Endodermal cell (in vitro differentiated cells): Measurements from ENCODE around the gene NRP1. TPM values are rescaled to one million over a fixed set of nuclear protein-coding genes. Genes with fewer than 3 reads are reported as not detected.

Experiments
- DNase-seq: peaks from one replicate; pipeline ENCODE4 v3.0.0-alpha.2; 2017
- H3K27ac ChIP-seq: 2 replicates; pipeline ENCODE4 v1.5.1; 2013; ENCODE audit warnings: mild to moderate bottlenecking, low read depth, low read length, moderate library complexity
- H3K27me3 ChIP-seq: 2 replicates; pipeline ENCODE4 v1.6.1; 2013; ENCODE audit warnings: mild to moderate bottlenecking, low read length, moderate library complexity; ENCODE audit not compliant: insufficient read depth, control insufficient read depth, poor library complexity, severe bottlenecking
- H3K36me3 ChIP-seq: 2 replicates; pipeline ENCODE4 v1.7.0; 2013; ENCODE audit warnings: mild to moderate bottlenecking, low read length, moderate library complexity; ENCODE audit not compliant: control insufficient read depth, insufficient read depth
- H3K4me1 ChIP-seq: one replicate; pipeline ENCODE4 v1.7.0; 2013; ENCODE audit warnings: low read length; ENCODE audit not compliant: control insufficient read depth, insufficient read depth
- H3K4me3 ChIP-seq: 2 replicates; pipeline ENCODE4 v1.5.1; 2013; ENCODE audit warnings: mild to moderate bottlenecking, low read length, moderate library complexity
- H3K9ac ChIP-seq: 2 replicates; pipeline ENCODE4 v1.6.1; 2013; ENCODE audit warnings: mild to moderate bottlenecking, low read length, moderate library complexity; ENCODE audit not compliant: poor library complexity, severe bottlenecking; ENCODE audit errors: extremely low read depth
- H3K9me3 ChIP-seq: 2 replicates; pipeline ENCODE4 v1.6.1; 2013; ENCODE audit warnings: mild to moderate bottlenecking, low read length, moderate library complexity; ENCODE audit not compliant: control insufficient read depth
- H3K27ac Mint-ChIP-seq: 2 replicates; pipeline ENCODE4 v1.8.0; 2020; ENCODE audit warnings: mixed read lengths
- H3K27me3 Mint-ChIP-seq: 2 replicates; pipeline ENCODE4 v1.8.0; 2021; ENCODE audit warnings: mild to moderate bottlenecking, mixed read lengths; ENCODE audit not compliant: insufficient read depth
- H3K36me3 Mint-ChIP-seq: 2 replicates; pipeline ENCODE4 v1.8.0; 2020; ENCODE audit warnings: low read depth, mixed read lengths
- H3K4me1 Mint-ChIP-seq: 2 replicates; pipeline ENCODE4 v1.8.0; 2020; ENCODE audit warnings: mixed read lengths
- H3K4me3 Mint-ChIP-seq: 2 replicates; pipeline ENCODE4 v1.8.0; 2020; ENCODE audit warnings: mild to moderate bottlenecking, moderate library complexity, mixed read lengths
- H3K9me3 Mint-ChIP-seq: 2 replicates; pipeline ENCODE4 v1.8.0; 2020; ENCODE audit warnings: mild to moderate bottlenecking, mixed read lengths
- CTCF ChIP-seq: fragments of 200-600 bp; sonication (generic); conservative IDR thresholded peaks from 2 replicates; pipeline ENCODE4 v1.5.0; 2021; ENCODE audit warnings: antibody characterized with exemption, mild to moderate bottlenecking
- WGBS, 2 experiments: methylation state at CpG; one replicate each; pipeline versions ENCODE4 v1.1.5 to v1.1.7; 2013; ENCODE audit warnings: missing lambda C conversion rate in 2 of 2, mixed read lengths in 1 of 2; ENCODE audit not compliant: insufficient coverage in 1 of 2, insufficient read length in 1 of 2; 5-methylcytosine and 5-hydroxymethylcytosine counted together
- total RNA-seq, 2 donors: library from RNA; stranded (reverse); fragmentation: NEBNext Ultra II Directional in 1 of 2; extraction: Animal tissue kit (Norgen Biotek cat#: 25700) in 1 of 2; gene quantifications; 2 replicates in 1 of 2; 3 replicates in 1 of 2; pipeline ENCODE4 v1.2.1, GENCODE V29; 2021

The NRP1 gene
- total RNA-seq, 2 donors from 2014 or later = 20.7 to 30.6 TPM

- Mint-ChIP-seq H3K36me3 (peaks cover 2% of the 10 kb centered on the region), H3K4me1 (peaks cover 62% of the 10 kb centered on the region), H3K27me3 (no peaks in the 10 kb centered on the region), H3K27ac (peak overlapping the region; percentile 69), H3K4me3 (no peak overlapping the region), H3K9me3 (no peaks in the 10 kb centered on the region)
- Histone ChIP-seq H3K4me3 (no peak overlapping the region), H3K27ac (peak overlapping the region; percentile 27), H3K27me3 (no peaks in the 10 kb centered on the region), H3K36me3 (peaks cover 29% of the 10 kb centered on the region), H3K9ac (no peak overlapping the region), H3K4me1 (peaks cover 25% of the 10 kb centered on the region), H3K9me3 (no peaks in the 10 kb centered on the region)
- DNase-seq = no peak
- 78 to 85% methylated on average over 1 of the region's 1 CpG for WGBS, 2 experiments
- no peak for TF ChIP-seq CTCF
These were observed 99.6 kb downstream of the NRP1 start for GRCh38 chr10:33234831-33235237.

- no peaks in the 10 kb centered on the region for H3K27me3 ChIP-seq
These were observed 100.8 kb downstream of the NRP1 start for GRCh38 chr10:33233635-33234034.

GRCh38 chr10:33233221-33233620 lies 101.2 kb downstream of the NRP1 start:
- peaks cover 2% of the 10 kb centered on the region for H3K36me3 Mint-ChIP-seq

More at GRCh38 chr10:33233635-33234034, 100.8 kb downstream of the NRP1 start:
- H3K4me1 Mint-ChIP-seq = peaks cover 63% of the 10 kb centered on the region
- WGBS, 2 experiments = 90% methylated on average over 3 of the region's 3 CpGs; no CpG with 5 or more reads in 1 of the 2 experiments
- no peaks in the 10 kb centered on the region for H3K27me3 Mint-ChIP-seq
- Histone ChIP-seq H3K9me3 (no peaks in the 10 kb centered on the region), H3K9ac (no peak overlapping the region), H3K4me3 (no peak overlapping the region), H3K36me3 (peaks cover 22% of the 10 kb centered on the region), H3K27ac (no peak overlapping the region), H3K4me1 (peaks cover 25% of the 10 kb centered on the region)
- H3K36me3 Mint-ChIP-seq = peaks cover 2% of the 10 kb centered on the region
- H3K27ac Mint-ChIP-seq = no peak overlapping the region
- H3K4me3 Mint-ChIP-seq = no peak overlapping the region
- H3K9me3 Mint-ChIP-seq = no peaks in the 10 kb centered on the region
- no peak for DNase-seq
- TF ChIP-seq CTCF = no peak

More at GRCh38 chr10:33233221-33233620, 101.2 kb downstream of the NRP1 start:
- H3K9me3 Mint-ChIP-seq = no peaks in the 10 kb centered on the region
- H3K27me3 Mint-ChIP-seq = no peaks in the 10 kb centered on the region
- H3K4me1 Mint-ChIP-seq = peaks cover 59% of the 10 kb centered on the region
- no peak for TF ChIP-seq CTCF
- H3K27me3 ChIP-seq = no peaks in the 10 kb centered on the region
- peaks cover 25% of the 10 kb centered on the region for H3K4me1 ChIP-seq
- peaks cover 22% of the 10 kb centered on the region for H3K36me3 ChIP-seq
- no peak overlapping the region for H3K4me3 Mint-ChIP-seq
- no peak overlapping the region for H3K27ac Mint-ChIP-seq
- H3K9me3 ChIP-seq = no peaks in the 10 kb centered on the region
- no peak overlapping the region for H3K27ac ChIP-seq
- no peak for DNase-seq
- no peak overlapping the region for H3K9ac ChIP-seq
- no peak overlapping the region for H3K4me3 ChIP-seq
- 88 to 95% methylated on average over 1 to 5 of the region's 5 CpGs for WGBS, 2 experiments
